ENCODE data around the gene KLK1.
"Not testable (repeated sequence)": the region's sequence is repeated elsewhere in the genome, so short reads cannot be mapped to it uniquely, and the experiment has no call there.

KLK1 gene

GRCh38 chr19:50792272-50793250 is 31.0 kb downstream of the KLK1 start:
- DNase-seq (ENCODE audit: low read depth) = no peak

GRCh38 chr19:50791594-50792271 is 31.9 kb downstream of the KLK1 start:
- DNase-seq (ENCODE audit: low read depth) = no peak

GRCh38 chr19:50790922-50791467 is 32.6 kb downstream of the KLK1 start:
- no peak for DNase-seq (ENCODE audit: low read depth)

GRCh38 chr19:50790396-50790795 is 33.2 kb downstream of the KLK1 start, which contains the start of gene ACP4:
TSS of gene ACP4 (plus strand) at chr19:50790415. CDS start at chr19:50790415, 0 bp downstream.
- no peak for DNase-seq (ENCODE audit: low read depth)

- no peak for DNase-seq (ENCODE audit: low read depth)
These were observed 38.3 kb downstream of the KLK1 start for GRCh38 chr19:50785329-50785728.

- no peak for DNase-seq (ENCODE audit: low read depth)
These were observed 38.9 kb downstream of the KLK1 start for GRCh38 chr19:50784710-50785109.

GRCh38 chr19:50783848-50784152 is 39.8 kb downstream of the KLK1 start:
- not testable (repeated sequence) for DNase-seq (ENCODE audit: low read depth)

- DNase-seq (ENCODE audit: low read depth) = no peak
These were observed 42.7 kb downstream of the KLK1 start for GRCh38 chr19:50780753-50781435.

GRCh38 chr19:50779504-50780457 is 43.8 kb downstream of the KLK1 start:
- no peak for DNase-seq (ENCODE audit: low read depth)

- DNase-seq (ENCODE audit: low read depth) = no peak
These were observed 44.6 kb downstream of the KLK1 start for GRCh38 chr19:50778906-50779430.

GRCh38 chr19:50777830-50778303 is 45.7 kb downstream of the KLK1 start:
- DNase-seq (ENCODE audit: low read depth) = no peak

GRCh38 chr19:50777261-50777660 is 46.3 kb downstream of the KLK1 start:
- DNase-seq (ENCODE audit: low read depth) = no peak

- DNase-seq (ENCODE audit: low read depth) = no peak
These were observed 47.5 kb downstream of the KLK1 start for GRCh38 chr19:50776131-50776530.

- DNase-seq (ENCODE audit: low read depth) = not testable (repeated sequence)
These were observed 50.1 kb downstream of the KLK1 start for GRCh38 chr19:50773454-50773853.

GRCh38 chr19:50772912-50773311 is 50.7 kb downstream of the KLK1 start:
- not testable (repeated sequence) for DNase-seq (ENCODE audit: low read depth)

GRCh38 chr19:50772476-50772875 is 51.1 kb downstream of the KLK1 start:
- DNase-seq (ENCODE audit: low read depth) = no peak

GRCh38 chr19:50770888-50771287 is 52.7 kb downstream of the KLK1 start:
- DNase-seq (ENCODE audit: low read depth) = no peak

- not testable (repeated sequence) for DNase-seq (ENCODE audit: low read depth)
These were observed 53.4 kb downstream of the KLK1 start, which contains the start of gene GPR32 for GRCh38 chr19:50770164-50770563. TSS of gene GPR32 (plus strand) at chr19:50770464. CDS start at chr19:50770601, 137 bp downstream.
